ENCODE measurements around the gene ACOX2.

ACOX2 gene

GRCh38 chr3:58520403-58521335 lies 16.3 kb downstream of the ACOX2 start:
- no peak for TF ChIP-seq GATA2 (IDR thresholded peaks at IDR 0.05; ENCODE audit: low read depth, low read length)
- no peak for TF ChIP-seq GATA3 (IDR thresholded peaks at IDR 0.05; ENCODE audit: low read depth, low read length)

DNA sequence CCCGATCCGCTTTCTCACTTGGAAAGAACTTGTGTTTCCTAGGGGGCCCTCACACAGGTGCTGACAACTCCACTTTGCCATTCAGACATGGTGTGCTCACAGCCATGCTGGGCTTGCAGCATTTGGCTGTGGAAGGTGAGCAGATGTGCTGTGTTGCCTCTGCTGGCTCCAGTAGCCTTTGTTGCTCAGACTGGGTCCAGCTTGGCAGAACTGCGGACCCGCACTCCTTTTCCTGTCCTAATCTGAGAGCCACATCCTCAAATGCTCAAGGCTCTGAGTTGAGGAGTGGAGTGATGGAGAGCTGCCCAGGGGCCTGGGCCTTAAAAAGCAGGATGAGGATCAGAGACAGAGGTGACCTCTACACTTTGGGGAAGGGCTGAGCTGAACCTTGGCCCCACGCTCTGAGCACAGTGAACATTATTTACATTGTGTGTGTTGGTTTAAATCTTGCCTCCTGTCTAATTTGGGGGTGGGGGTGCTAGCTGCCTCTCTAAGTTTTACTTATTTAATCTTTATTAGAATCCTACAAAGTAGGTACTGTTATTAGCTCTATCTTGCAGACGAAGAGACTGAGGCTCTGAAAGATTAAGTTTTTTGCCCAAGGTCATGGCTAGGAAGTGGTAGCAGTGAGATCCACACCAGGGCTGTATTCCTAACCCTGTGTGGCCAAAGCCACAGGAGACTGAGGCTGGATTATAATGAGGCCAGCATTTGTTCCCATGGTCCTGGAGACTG lies 17.2 kb downstream of the ACOX2 start:
- TF ChIP-seq GATA3 (IDR thresholded peaks at IDR 0.05; ENCODE audit: low read depth, low read length) (no peak), GATA2 (IDR thresholded peaks at IDR 0.05; ENCODE audit: low read depth, low read length) (no peak)

DNA sequence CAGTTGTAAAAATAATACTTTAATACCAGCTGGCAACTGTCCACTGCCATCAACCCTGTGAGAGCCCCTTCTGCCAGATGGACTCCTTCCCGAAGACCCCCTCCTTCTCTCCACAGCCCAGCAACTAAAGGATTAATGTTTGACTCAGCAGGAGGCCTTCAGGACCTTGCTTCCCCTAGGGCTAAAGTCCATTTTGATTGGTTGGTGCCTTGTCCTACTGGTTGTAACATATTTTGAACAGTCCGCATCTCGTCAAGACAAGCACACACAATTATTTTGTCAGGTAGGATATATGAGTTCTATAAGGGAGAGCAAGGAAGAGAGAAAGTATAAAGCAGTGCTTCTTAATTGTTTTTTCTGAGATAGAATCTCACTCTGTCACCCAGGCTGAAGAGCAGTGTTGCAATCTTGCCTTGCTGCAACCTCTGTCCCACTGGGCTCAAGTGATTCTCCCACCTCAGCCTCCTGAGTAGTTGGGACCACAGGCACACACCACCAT lies 18.6 kb downstream of the ACOX2 start:
- TF ChIP-seq GATA2 (IDR thresholded peaks at IDR 0.05; ENCODE audit: low read depth, low read length) (no peak), GATA3 (IDR thresholded peaks at IDR 0.05; ENCODE audit: low read depth, low read length) (no peak)

- no peak for TF ChIP-seq GATA3 (IDR thresholded peaks at IDR 0.05; ENCODE audit: low read depth, low read length)
- no peak for TF ChIP-seq GATA2 (IDR thresholded peaks at IDR 0.05; ENCODE audit: low read depth, low read length)
These were observed 22.6 kb downstream of the ACOX2 start for GRCh38 chr3:58514405-58514804.

- TF ChIP-seq GATA3 (IDR thresholded peaks at IDR 0.05; ENCODE audit: low read depth, low read length): no peak
- no peak for TF ChIP-seq GATA2 (IDR thresholded peaks at IDR 0.05; ENCODE audit: low read depth, low read length)
These were observed 28.6 kb downstream of the ACOX2 start for GRCh38 chr3:58508437-58508836.

DNA sequence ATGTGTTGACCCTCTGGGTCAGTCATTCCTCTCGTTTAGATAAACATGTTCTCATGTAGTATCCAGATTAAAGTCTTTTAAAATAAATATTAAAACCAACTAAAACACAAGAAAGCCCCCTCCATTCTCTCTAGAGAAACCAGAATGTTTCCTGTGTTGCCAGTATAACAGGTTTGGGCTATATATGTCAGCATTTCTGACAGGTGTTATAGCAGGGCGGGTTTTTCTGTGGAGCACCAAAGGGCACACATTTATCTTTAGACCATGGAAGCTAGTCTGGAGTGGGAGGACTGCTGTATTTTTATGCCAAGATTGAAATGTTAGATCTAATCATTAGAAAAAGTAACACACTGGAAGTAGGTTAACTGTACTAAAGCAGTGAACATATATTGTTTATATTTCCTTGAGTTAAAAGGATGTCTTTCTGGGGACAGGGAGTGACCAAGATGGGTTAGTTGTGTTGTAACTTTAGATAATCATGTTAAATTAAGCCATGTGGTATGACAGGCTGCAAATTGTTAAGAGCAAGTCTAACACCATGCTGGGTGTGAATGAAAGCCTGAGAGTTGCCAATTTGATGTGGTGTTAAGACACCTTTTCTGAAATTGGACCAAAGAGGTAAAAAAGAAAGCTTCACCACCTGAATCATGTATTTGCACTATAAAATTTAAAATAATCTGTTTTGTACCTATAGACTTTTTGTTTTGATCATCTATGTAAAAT lies 29.5 kb downstream of the ACOX2 start:
- TF ChIP-seq GATA2 (IDR thresholded peaks at IDR 0.05; ENCODE audit: low read depth, low read length): no peak
- TF ChIP-seq GATA3 (IDR thresholded peaks at IDR 0.05; ENCODE audit: low read depth, low read length): no peak

DNA sequence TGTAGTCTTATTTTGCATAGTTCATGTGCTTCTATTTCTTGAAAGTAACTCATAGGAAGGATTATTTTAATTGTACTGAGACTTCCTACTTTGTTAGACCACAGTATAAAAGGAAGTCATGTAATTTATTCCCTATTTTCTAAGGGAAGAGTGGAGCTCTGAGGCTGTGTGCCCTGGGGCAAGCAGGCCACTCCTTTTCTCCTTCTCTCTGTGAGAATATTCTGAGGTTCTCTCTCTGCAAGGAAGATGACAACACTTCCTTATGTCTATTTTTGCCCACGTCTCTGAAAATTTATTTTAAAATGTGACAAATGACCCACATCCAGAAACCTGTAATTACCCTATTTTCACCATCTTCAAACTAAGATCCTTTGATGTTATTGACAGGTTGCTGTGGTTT lies 34.1 kb downstream of the ACOX2 start:
- no peak for TF ChIP-seq GATA2 (IDR thresholded peaks at IDR 0.05; ENCODE audit: low read depth, low read length)
- TF ChIP-seq GATA3 (IDR thresholded peaks at IDR 0.05; ENCODE audit: low read depth, low read length): no peak

DNA sequence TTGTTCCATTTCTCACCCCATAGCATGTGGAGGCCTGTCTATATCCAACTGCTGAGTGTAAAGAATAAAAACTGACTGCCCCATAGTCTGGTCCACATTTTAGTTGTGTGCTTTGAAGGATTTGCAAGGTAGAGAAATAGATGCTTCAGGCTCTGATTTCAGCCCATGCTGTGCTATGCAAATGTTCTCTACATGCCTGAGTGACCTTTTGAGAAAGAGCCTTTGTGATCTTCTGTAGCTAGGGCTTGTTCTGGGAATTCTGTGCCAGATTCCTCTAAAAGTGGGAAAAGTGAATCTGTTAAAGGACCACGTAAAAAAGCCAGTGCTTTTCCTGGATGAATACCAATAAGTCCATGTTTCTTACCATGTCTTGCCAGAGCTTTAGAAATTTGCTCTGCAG lies 39.9 kb downstream of the ACOX2 start:
- no peak for TF ChIP-seq GATA3 (IDR thresholded peaks at IDR 0.05; ENCODE audit: low read depth, low read length)
- TF ChIP-seq GATA2 (IDR thresholded peaks at IDR 0.05; ENCODE audit: low read depth, low read length): no peak

GRCh38 chr3:58496206-58496857 lies 40.7 kb downstream of the ACOX2 start:
- no peak for TF ChIP-seq GATA2 (IDR thresholded peaks at IDR 0.05; ENCODE audit: low read depth, low read length)
- TF ChIP-seq GATA3 (IDR thresholded peaks at IDR 0.05; ENCODE audit: low read depth, low read length): no peak

- TF ChIP-seq GATA2 (IDR thresholded peaks at IDR 0.05; ENCODE audit: low read depth, low read length): no peak
- no peak for TF ChIP-seq GATA3 (IDR thresholded peaks at IDR 0.05; ENCODE audit: low read depth, low read length)
These were observed 41.9 kb downstream of the ACOX2 start for GRCh38 chr3:58495101-58495500.

DNA sequence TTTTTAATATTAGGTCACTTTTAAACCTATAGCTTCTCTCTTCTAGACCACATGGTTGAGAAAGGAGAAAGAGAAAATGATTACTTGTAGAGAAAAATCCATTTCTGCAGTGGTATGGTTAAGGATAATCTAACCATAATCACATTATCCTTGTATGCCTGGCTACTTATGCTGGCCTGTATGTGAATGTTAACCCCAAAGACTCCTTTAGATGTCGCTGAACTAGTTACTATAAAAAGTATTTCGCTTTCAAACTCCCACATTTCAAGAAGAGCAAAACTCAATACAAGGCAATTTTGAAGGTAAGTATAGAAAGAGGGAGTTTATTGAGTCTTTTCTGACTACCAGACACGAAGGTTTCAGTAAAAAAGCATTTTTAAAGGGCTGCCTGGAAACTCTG lies 42.9 kb downstream of the ACOX2 start:
- TF ChIP-seq GATA3 (IDR thresholded peaks at IDR 0.05; ENCODE audit: low read depth, low read length) (no peak), GATA2 (IDR thresholded peaks at IDR 0.05; ENCODE audit: low read depth, low read length) (no peak)

DNA sequence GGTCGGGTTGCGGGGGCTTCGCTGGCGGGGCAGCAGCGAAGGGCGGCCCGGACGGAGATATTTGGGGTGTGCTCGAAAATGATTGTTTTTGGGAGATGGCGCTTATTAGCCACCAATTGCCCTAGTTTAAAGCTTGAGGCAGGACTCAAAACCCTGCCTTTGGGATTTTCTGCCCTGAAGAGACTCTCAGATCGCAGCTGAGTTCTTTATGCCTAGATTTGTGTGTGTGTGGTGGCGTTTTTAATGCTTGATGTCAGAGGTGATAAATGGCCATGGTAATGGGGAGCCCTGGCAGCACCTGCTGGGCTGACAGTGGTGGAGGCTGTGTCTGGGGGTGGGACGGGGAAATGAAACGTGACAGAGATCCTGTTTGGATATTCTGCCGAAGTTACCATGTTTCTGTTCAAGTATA lies 44.5 kb downstream of the ACOX2 start:
- TF ChIP-seq GATA2 (IDR thresholded peaks at IDR 0.05; ENCODE audit: low read depth, low read length) (no peak; the same call in 1 of the 2 replicates), GATA3 (IDR thresholded peaks at IDR 0.05; ENCODE audit: low read depth, low read length) (no peak)

All from SH-SY5Y (cell line).